GM12891 (cell line): Measurements from ENCODE around the gene HTT.

Experiments used
- DNase-seq: peaks from one replicate; pipeline ENCODE4 v3.0.0; 2011; ENCODE audit warnings: low spot score; ENCODE audit not compliant: insufficient read length
- FAIRE-seq: peaks from 2 replicates; lab custom pipeline; 2011; peaks lifted over from hg19 to GRCh38; lab: Jason Lieb, UNC
- PAX5 ChIP-seq: IDR thresholded peaks from 2 replicates; pipeline ENCODE4 v1.6.1; 2011; ENCODE audit warnings: low read length, moderate library complexity, mild to moderate bottlenecking; ENCODE audit not compliant: insufficient read depth, severe bottlenecking
- POLR2A ChIP-seq: IDR thresholded peaks from 2 replicates; pipeline ENCODE4 v1.6.1; 2011; ENCODE audit warnings: low read depth, low read length, control low read depth
- POLR2AphosphoS5 ChIP-seq: IDR thresholded peaks from 2 replicates; pipeline ENCODE4 v1.6.1; 2011; ENCODE audit warnings: low read depth, low read length, control low read depth
- POU2F2 ChIP-seq: IDR thresholded peaks from 2 replicates; pipeline ENCODE4 v1.6.1; 2011; ENCODE audit warnings: low read depth, mild to moderate bottlenecking, control low read depth, low read length, moderate library complexity
- SPI1 ChIP-seq: IDR thresholded peaks from 2 replicates; pipeline ENCODE4 v1.6.1; 2011; ENCODE audit warnings: low read depth, low read length, control low read depth
- TAF1 ChIP-seq: IDR thresholded peaks from 2 replicates; pipeline ENCODE4 v1.6.1; 2011; ENCODE audit warnings: low read depth, low read length, control low read depth

Gene HTT

GRCh38 chr4:3067473-3068001, 6.9 kb upstream of the HTT start:
- FAIRE-seq (no peak), DNase-seq (no peak)
- TF ChIP-seq SPI1 (no peak), POLR2A (no peak), PAX5 (no peak), POLR2AphosphoS5 (no peak), POU2F2 (no peak), TAF1 (no peak)

DNA sequence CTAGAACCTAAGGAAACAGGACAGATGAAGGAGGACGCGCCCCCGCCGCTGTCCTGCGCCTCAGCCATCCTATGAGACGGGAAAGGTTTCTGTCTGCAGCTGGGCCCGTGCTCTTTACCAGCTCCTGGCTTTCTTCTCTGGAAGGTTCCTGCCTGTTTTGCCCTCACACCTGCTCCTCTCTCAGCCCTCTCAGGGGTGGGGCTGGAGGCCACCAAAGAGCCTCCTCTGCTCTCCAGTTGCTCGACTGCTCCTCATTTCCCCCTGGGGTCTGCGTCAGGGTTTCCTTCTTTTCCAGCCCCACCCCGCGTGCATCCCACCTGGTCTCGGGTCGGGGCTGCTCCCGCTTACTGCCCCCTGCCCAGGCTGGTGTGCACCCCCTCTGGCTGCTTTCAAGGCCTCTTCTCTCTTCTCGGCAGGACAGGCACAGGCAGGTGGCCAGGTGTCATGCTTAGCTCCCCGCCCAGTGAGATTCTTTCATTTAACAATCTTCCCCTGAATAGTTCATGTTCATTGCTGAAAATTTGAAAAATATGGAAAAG, 4.8 kb upstream of the HTT start:
- no peak for DNase-seq
- FAIRE-seq = no peak
- no peak for TF ChIP-seq PAX5
- TF ChIP-seq TAF1 = no peak
- no peak for TF ChIP-seq POLR2A
- no peak for TF ChIP-seq SPI1
- no peak for TF ChIP-seq POLR2AphosphoS5
- TF ChIP-seq POU2F2 = no peak

DNA sequence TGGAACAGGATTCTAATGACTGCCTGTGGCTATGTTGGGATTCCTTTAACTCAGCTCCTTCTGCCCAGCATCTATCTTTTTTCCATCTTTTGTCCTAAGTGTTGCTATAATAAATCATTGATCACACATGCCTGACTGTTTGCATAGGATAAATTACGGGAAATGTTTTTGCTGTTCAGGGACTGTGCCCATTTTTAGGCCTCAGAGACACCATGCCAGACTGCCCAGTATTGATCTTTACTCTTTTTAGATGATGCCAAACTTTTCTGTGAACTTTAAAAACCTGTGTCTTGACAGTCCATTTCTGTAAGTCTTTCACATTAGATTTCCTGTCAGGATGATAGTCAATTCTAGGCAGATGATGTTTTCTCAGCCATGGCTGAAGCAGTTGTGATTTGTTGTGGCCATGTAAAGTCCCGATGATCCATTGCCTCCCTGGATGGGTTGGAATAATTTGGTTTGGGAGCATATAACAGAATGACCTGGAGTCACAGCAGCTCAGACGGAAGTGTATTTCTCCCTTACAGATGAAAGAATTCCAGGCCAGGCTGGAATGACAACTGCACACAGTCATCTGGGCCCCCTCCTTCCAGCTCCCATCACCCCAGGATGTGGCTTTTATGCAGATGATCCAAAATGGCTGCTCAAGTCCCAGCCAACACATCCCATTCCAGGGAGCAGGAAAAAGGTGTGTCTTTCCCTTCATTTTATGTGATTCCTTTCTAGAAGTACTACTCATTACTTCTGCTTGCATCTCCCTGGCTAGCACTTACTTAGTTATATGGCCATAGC, 3.6 kb upstream of the HTT start:
- DNase-seq = no peak
- no peak for FAIRE-seq
- no peak for TF ChIP-seq POU2F2
- no peak for TF ChIP-seq POLR2A
- no peak for TF ChIP-seq POLR2AphosphoS5
- TF ChIP-seq TAF1 = no peak
- TF ChIP-seq SPI1 = no peak
- no peak for TF ChIP-seq PAX5

DNA sequence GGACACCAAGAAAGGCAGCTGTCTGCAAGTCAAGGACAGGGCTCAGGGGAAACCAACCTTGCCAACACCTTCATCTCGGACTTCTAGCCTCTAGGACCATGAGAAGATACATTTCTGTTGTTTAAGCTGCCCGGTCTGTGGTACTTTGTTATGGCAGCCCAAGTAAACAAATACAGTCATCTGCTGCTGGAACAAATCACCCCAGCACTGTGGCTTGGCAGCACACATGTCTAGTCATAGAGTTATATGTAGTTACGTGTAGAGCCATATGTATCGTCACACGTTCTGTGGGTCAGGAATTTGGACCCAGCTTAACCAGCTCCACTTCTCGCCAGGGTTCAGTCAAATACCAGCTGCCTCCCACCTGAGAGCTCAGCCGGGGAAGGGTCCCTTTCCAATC, 2.7 kb upstream of the HTT start:
- peak; percentile 35 for FAIRE-seq
- no peak for TF ChIP-seq PAX5
- TF ChIP-seq POLR2AphosphoS5 = no peak
- no peak for TF ChIP-seq SPI1
- no peak for TF ChIP-seq POU2F2
- TF ChIP-seq POLR2A = no peak
- TF ChIP-seq TAF1 = no peak

GRCh38 chr4:3073158-3074077, 1.1 kb upstream of the HTT start:
- TF ChIP-seq POLR2A = no peak; the same call in 1 of the 2 replicates
- no peak for TF ChIP-seq PAX5
- DNase-seq (no peak), FAIRE-seq (no peak)

More for the DNA sequence above, 2.7 kb upstream of the HTT start:
- DNase-seq = no peak

DNA sequence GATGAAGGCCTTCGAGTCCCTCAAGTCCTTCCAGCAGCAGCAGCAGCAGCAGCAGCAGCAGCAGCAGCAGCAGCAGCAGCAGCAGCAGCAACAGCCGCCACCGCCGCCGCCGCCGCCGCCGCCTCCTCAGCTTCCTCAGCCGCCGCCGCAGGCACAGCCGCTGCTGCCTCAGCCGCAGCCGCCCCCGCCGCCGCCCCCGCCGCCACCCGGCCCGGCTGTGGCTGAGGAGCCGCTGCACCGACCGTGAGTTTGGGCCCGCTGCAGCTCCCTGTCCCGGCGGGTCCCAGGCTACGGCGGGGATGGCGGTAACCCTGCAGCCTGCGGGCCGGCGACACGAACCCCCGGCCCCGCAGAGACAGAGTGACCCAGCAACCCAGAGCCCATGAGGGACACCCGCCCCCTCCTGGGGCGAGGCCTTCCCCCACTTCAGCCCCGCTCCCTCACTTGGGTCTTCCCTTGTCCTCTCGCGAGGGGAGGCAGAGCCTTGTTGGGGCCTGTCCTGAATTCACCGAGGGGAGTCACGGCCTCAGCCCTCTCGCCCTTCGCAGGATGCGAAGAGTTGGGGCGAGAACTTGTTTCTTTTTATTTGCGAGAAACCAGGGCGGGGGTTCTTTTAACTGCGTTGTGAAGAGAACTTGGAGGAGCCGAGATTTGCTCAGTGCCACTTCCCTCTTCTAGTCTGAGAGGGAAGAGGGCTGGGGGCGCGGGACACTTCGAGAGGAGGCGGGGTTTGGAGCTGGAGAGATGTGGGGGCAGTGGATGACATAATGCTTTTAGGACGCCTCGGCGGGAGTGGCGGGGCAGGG, 568 bp downstream of the HTT start:
- FAIRE-seq (no peak), DNase-seq (no peak)
- TF ChIP-seq SPI1 = peak; percentile 80
- peak; percentile 97 for TF ChIP-seq POLR2AphosphoS5
- TF ChIP-seq POLR2A = peak; percentile 91
- TF ChIP-seq TAF1 = peak; percentile 80
- no peak for TF ChIP-seq POU2F2
- no peak for TF ChIP-seq PAX5

DNA sequence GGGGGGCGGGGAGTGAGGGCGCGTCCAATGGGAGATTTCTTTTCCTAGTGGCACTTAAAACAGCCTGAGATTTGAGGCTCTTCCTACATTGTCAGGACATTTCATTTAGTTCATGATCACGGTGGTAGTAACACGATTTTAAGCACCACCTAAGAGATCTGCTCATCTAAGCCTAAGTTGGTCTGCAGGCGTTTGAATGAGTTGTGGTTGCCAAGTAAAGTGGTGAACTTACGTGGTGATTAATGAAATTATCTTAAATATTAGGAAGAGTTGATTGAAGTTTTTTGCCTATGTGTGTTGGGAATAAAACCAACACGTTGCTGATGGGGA, 1.1 kb downstream of the HTT start:
- FAIRE-seq (peak; percentile 89), DNase-seq (no peak)
- TF ChIP-seq TAF1 = peak; percentile 46
- TF ChIP-seq POLR2AphosphoS5 = peak; percentile 92
- no peak for TF ChIP-seq POU2F2
- no peak for TF ChIP-seq PAX5
- no peak for TF ChIP-seq SPI1
- TF ChIP-seq POLR2A = peak; percentile 92; the same call in 1 of the 2 replicates

DNA sequence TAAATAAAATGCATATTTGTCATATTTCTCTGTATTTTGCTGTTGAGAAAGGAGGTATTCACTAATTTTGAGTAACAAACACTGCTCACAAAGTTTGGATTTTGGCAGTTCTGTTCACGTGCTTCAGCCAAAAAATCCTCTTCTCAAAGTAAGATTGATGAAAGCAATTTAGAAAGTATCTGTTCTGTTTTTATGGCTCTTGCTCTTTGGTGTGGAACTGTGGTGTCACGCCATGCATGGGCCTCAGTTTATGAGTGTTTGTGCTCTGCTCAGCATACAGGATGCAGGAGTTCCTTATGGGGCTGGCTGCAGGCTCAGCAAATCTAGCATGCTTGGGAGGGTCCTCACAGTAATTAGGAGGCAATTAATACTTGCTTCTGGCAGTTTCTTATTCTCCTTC, 3.3 kb downstream of the HTT start:
- no peak for DNase-seq
- peak; percentile 86 for FAIRE-seq
- TF ChIP-seq POLR2AphosphoS5 (peak; percentile 25; the same call in 1 of the 2 replicates), POU2F2 (peak; percentile 50; the same call in 1 of the 2 replicates), SPI1 (peak; percentile 95), POLR2A (peak; percentile 54; the same call in 1 of the 2 replicates), TAF1 (peak; percentile 70; the same call in 1 of the 2 replicates), PAX5 (peak; percentile 93)

- DNase-seq = no peak
- TF ChIP-seq POU2F2 = peak; percentile 22; the same call in 1 of the 2 replicates
- no peak for TF ChIP-seq TAF1
- no peak for TF ChIP-seq POLR2A
- peak; percentile 30; the same call in 1 of the 2 replicates for TF ChIP-seq POLR2AphosphoS5
- FAIRE-seq = peak; percentile 93
Observed at GRCh38 chr4:3079694-3080123, 5.2 kb downstream of the HTT start.
